ENCODE measurements around the gene NELFA.

NELFA gene

GRCh38 chr4:1990676-1991075 lies 18.1 kb downstream of the NELFA start:
- TF ChIP-seq, protein P1, sequence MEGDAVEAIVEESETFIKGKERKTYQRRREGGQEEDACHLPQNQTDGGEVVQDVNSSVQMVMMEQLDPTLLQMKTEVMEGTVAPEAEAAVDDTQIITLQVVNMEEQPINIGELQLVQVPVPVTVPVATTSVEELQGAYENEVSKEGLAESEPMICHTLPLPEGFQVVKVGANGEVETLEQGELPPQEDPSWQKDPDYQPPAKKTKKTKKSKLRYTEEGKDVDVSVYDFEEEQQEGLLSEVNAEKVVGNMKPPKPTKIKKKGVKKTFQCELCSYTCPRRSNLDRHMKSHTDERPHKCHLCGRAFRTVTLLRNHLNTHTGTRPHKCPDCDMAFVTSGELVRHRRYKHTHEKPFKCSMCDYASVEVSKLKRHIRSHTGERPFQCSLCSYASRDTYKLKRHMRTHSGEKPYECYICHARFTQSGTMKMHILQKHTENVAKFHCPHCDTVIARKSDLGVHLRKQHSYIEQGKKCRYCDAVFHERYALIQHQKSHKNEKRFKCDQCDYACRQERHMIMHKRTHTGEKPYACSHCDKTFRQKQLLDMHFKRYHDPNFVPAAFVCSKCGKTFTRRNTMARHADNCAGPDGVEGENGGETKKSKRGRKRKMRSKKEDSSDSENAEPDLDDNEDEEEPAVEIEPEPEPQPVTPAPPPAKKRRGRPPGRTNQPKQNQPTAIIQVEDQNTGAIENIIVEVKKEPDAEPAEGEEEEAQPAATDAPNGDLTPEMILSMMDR (IDR thresholded peaks at IDR 0.05; ENCODE audit: low read depth, low read length): no peak
- DNase-seq (ENCODE audit: extremely low read depth, low read depth): no peak

- TF ChIP-seq, protein P1 (IDR thresholded peaks at IDR 0.05; ENCODE audit: low read depth, low read length): no peak
- DNase-seq (ENCODE audit: extremely low read depth, low read depth): no peak
Measured at GRCh38 chr4:1990348-1990645, 18.5 kb downstream of the NELFA start.

DNA sequence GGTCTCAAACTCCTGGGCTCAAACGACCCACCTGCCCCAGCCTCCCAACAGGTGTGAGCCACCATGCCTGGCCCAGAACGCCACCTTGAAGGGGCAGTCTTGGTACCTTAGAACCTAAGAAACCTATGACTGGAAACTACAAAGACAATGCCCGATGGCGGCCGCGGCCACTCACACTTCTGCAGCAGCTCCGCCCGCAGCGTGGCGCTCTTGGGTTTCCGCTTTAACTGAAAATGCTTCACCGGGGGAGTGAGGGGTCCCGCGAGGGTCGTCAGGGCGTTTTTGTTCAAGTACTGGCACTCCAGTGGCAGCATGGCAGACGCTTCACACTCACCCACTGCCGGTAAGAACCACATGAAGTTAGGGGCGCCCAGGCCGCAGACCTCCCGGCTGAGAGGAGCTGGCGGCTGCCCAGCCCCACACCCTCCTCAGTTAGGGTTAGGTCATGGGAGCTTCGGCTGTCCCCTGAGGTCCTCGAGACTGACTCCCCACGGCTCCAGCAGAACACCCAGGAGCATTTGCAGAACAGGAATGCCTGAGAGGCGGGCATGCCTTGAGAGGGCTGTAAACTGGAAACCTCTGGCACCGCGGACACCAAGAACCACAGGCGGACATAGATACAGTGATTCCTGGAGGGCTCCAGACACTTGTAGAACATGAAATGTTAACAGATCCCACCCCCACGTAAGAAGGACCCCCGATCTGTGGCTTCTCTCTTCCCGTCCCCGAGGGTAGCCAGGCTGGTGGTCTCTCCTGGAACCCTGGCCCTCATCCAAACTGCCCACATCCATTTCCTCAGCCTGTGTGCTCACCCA lies 19.0 kb downstream of the NELFA start:
- DNase-seq (ENCODE audit: extremely low read depth, low read depth): no peak
- TF ChIP-seq, protein P1 (IDR thresholded peaks at IDR 0.05; ENCODE audit: low read depth, low read length): no peak

DNA sequence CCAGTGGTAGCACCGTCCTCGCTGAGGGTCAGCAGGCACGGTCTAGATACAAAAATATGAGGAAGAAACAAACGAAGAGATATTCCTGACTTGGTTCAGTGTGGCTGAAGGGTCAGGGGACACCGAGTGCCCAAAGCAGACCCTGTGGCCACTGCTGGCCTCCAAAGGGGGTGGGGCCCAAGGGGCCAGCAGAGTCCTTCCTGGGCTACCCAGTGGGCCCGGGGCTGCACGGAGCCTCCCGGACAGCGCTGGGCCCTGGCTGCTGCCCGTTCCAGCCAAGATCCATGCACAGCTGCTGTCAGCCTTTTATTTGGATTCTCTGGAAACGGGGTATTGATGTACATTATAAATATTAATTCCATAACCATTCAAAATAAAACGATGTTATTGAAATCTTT lies 20.4 kb downstream of the NELFA start:
- no peak for DNase-seq (ENCODE audit: extremely low read depth, low read depth)
- TF ChIP-seq, protein P1 (IDR thresholded peaks at IDR 0.05; ENCODE audit: low read depth, low read length): no peak

GRCh38 chr4:1987721-1988326 lies 20.9 kb downstream of the NELFA start:
- no peak for DNase-seq (ENCODE audit: extremely low read depth, low read depth)
- TF ChIP-seq, protein P1 (IDR thresholded peaks at IDR 0.05; ENCODE audit: low read depth, low read length): no peak

GRCh38 chr4:1987296-1987695 lies 21.5 kb downstream of the NELFA start:
- TF ChIP-seq, protein P1 (IDR thresholded peaks at IDR 0.05; ENCODE audit: low read depth, low read length): no peak
- DNase-seq (ENCODE audit: extremely low read depth, low read depth): no peak

DNA sequence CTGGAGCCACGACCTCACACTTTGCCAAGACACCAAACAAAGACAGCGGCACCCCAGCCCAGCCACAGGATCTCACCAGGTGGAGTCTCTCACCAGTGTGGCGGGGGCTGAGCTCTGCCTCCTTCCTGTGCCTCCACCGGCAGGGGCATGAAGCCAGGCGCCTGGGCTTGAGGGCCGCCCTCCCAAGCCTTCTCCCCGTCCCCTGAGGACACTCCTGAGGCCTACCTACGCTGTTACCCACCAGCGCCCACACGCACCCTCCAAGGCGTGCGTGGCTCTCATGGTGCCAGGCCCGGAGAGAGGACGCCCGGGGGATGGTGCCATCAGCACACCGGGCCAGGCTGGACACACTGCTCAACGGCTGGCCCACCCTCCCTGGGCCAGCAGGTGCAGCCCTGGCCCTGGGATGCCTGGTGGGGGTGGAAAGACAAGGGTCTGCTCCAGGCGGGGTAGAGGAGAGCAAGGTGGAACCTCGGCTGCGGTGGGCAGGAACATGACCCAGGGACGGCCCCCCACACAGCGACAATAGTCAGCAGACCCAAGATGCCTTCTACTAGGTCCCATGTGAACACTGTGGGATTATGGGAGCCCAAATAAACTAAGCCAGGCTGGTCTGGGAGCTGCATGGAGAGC lies 22.1 kb downstream of the NELFA start:
- DNase-seq (ENCODE audit: extremely low read depth, low read depth): no peak
- TF ChIP-seq, protein P1 (IDR thresholded peaks at IDR 0.05; ENCODE audit: low read depth, low read length): no peak
